ENCODE measurements around the gene UPP2. TPM values are rescaled to one million over a fixed set of nuclear protein-coding genes. Genes with fewer than 3 reads are reported as not detected.
A peak's percentile ranks its signal among the peaks of the same experiment; 100 is the strongest.

Gene UPP2
- total and polyA plus RNA-seq, 2 of the 13 experiments (the other 11 are each of a cell fraction or from before 2014, with no cell fraction given), result 0.07 to 0.28 TPM

DNA sequence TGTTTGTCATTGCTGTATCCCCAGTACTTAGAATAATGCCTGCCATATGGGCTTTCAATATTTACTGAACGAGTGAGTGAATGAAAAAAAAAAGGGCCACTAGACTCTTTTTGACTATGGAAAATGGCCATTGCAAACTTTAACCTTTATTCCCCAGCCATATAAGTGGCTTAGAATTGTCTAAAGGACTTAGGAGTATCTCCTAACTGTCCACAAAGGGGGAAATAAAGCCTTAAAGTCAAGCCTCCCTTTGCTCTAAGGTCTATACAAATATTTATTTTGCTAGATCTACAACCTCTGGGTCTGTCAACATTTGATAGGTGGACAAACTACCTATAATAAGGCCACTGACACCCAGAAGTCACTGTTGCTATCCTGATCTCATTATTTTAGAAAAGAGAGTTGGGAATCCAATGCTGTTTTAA, 25.7 kb downstream of the UPP2 start (continued):
- TF ChIP-seq MXD4 (CRISPR knock-in tag; IDR thresholded peaks at IDR 0.05) (no peak), PLRG1 (conservative IDR thresholded peaks at IDR 0.05) (no peak), RFXAP (CRISPR knock-in tag; IDR thresholded peaks at IDR 0.05; ENCODE audit: borderline replicate concordance) (peak; percentile 97; the same call in 1 of the 2 replicates), ZNF317 (CRISPR knock-in tag; IDR thresholded peaks at IDR 0.05) (peak; percentile 56; the same call in 1 of the 2 replicates), ATAD3A (CRISPR knock-in tag; IDR thresholded peaks at IDR 0.05) (no peak), ZFP36L1 (CRISPR knock-in tag; IDR thresholded peaks at IDR 0.05) (no peak), RNF2 (conservative IDR thresholded peaks at IDR 0.05; ENCODE audit: low read depth) (no peak), SP5 (CRISPR knock-in tag; IDR thresholded peaks at IDR 0.05; ENCODE audit: borderline replicate concordance, low read depth) (no peak), ZC3H13 (CRISPR knock-in tag; IDR thresholded peaks at IDR 0.05) (no peak), STAG1 (CRISPR knock-in tag; IDR thresholded peaks at IDR 0.05) (peak; percentile 6; the same call in 1 of the 2 replicates), SOX13 (IDR thresholded peaks at IDR 0.05) (no peak), SOX13 (CRISPR knock-in tag; conservative IDR thresholded peaks at IDR 0.05 in 1 of 2, IDR thresholded peaks at IDR 0.05 in 1 of 2) (peak in 1 of 2 experiments; percentile 85; a peak in 2 of 4 replicates), MEIS1 (CRISPR knock-in tag; IDR thresholded peaks at IDR 0.05; ENCODE audit: borderline replicate concordance) (no peak), MAZ (IDR thresholded peaks at IDR 0.05; ENCODE audit: borderline replicate concordance, low read depth, low read length) (no peak), MAZ (CRISPR knock-in tag; IDR thresholded peaks at IDR 0.05; ENCODE audit: low read depth) (no peak), BCL6 (CRISPR knock-in tag; IDR thresholded peaks at IDR 0.05) (peak; percentile 57; the same call in 1 of the 2 replicates), YEATS2 (CRISPR knock-in tag; IDR thresholded peaks at IDR 0.05; ENCODE audit: borderline replicate concordance) (no peak), ZSCAN21 (CRISPR knock-in tag; IDR thresholded peaks at IDR 0.05; ENCODE audit: borderline replicate concordance) (no peak), AGO2 (optimal IDR thresholded peaks at IDR 0.05; ENCODE audit: low read depth, low read length) (no peak), ELF1 (CRISPR knock-in tag; IDR thresholded peaks at IDR 0.05) (no peak), ZNF460 (CRISPR knock-in tag; IDR thresholded peaks at IDR 0.05; ENCODE audit: borderline replicate concordance) (no peak)
- TF ChIP-seq, protein P1, sequence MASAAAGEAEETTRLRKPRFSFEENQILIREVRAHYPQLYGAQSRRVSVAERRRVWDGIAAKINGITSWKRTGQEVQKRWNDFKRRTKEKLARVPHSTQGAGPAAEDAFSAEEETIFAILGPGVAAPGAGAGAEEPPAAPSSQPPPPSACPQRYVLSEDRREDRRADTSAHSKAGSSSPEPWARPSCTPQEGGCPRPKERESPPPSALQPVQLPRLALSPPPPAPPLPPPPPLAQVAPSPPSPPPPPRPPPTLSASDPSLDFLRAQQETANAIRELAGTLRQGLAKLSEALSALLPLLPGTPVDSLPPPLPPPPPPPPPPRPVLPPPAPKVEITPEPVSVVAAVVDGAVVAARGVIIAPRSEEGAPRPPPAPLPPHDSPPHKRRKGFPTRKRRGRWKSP (CRISPR knock-in tag; IDR thresholded peaks at IDR 0.05), result 0 out of 2 replicates have a peak, but pooled peaks have one; percentile 8
- TF ChIP-seq, protein P2, sequence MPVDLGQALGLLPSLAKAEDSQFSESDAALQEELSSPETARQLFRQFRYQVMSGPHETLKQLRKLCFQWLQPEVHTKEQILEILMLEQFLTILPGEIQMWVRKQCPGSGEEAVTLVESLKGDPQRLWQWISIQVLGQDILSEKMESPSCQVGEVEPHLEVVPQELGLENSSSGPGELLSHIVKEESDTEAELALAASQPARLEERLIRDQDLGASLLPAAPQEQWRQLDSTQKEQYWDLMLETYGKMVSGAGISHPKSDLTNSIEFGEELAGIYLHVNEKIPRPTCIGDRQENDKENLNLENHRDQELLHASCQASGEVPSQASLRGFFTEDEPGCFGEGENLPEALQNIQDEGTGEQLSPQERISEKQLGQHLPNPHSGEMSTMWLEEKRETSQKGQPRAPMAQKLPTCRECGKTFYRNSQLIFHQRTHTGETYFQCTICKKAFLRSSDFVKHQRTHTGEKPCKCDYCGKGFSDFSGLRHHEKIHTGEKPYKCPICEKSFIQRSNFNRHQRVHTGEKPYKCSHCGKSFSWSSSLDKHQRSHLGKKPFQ (CRISPR knock-in tag; IDR thresholded peaks at IDR 0.05; ENCODE audit: insufficient replicate concordance), result peak; percentile 48
- TF ChIP-seq, protein P3, sequence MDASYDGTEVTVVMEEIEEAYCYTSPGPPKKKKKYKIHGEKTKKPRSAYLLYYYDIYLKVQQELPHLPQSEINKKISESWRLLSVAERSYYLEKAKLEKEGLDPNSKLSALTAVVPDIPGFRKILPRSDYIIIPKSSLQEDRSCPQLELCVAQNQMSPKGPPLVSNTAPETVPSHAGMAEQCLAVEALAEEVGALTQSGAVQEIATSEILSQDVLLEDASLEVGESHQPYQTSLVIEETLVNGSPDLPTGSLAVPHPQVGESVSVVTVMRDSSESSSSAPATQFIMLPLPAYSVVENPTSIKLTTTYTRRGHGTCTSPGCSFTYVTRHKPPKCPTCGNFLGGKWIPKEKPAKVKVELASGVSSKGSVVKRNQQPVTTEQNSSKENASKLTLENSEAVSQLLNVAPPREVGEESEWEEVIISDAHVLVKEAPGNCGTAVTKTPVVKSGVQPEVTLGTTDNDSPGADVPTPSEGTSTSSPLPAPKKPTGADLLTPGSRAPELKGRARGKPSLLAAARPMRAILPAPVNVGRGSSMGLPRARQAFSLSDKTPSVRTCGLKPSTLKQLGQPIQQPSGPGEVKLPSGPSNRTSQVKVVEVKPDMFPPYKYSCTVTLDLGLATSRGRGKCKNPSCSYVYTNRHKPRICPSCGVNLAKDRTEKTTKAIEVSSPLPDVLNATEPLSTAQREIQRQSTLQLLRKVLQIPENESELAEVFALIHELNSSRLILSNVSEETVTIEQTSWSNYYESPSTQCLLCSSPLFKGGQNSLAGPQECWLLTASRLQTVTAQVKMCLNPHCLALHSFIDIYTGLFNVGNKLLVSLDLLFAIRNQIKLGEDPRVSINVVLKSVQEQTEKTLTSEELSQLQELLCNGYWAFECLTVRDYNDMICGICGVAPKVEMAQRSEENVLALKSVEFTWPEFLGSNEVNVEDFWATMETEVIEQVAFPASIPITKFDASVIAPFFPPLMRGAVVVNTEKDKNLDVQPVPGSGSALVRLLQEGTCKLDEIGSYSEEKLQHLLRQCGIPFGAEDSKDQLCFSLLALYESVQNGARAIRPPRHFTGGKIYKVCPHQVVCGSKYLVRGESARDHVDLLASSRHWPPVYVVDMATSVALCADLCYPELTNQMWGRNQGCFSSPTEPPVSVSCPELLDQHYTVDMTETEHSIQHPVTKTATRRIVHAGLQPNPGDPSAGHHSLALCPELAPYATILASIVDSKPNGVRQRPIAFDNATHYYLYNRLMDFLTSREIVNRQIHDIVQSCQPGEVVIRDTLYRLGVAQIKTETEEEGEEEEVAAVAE (CRISPR knock-in tag; IDR thresholded peaks at IDR 0.05; ENCODE audit: borderline replicate concordance), result no peak
